GM12874 (cell line): ENCODE measurements around the gene TIAM2.

Experiments
- TF ChIP-seq, protein P1 (sequence below): IDR thresholded peaks from 2 replicates; pipeline ENCODE4 v1.5.1; 2011; ENCODE audit warnings: low read depth, mild to moderate bottlenecking, control low read depth, low read length, moderate library complexity; ENCODE audit not compliant: insufficient read depth

TIAM2 gene

DNA sequence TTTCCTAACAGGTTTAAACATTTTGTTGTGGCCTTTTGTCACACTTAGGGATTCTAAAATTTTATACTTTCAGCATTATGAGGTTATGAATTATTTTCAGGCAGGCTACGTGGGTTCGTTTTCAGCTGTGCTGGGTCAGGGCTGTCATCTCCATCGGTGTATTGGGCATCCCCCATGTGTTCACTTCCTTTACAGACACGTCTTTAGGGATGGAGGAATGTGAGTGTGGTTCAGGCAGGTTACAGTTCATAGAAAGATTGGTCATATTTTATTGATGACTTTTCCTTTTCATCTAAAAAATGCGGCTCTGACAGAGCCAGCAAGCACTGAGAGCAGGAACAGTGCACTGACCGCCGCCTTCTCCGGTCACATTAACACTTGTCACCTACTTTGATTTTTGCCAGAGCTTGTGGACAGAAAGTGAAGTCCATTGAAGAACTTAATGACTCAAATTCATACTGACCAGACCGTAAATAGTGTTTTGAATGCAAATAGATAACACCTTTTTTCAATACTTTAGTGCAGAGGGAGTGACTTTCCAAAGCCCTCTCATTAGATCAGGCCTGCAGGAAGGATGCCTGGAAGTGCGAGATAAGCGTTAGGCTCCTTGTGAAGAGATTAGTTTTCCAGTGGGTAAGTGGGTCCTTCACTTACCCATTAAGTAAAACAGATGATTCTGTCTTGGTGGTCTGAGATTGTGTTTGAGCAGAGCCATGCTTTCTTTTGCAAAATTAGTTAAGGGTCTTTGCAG is 113.1 kb downstream of the TIAM2 start:
- TF ChIP-seq, protein P1, sequence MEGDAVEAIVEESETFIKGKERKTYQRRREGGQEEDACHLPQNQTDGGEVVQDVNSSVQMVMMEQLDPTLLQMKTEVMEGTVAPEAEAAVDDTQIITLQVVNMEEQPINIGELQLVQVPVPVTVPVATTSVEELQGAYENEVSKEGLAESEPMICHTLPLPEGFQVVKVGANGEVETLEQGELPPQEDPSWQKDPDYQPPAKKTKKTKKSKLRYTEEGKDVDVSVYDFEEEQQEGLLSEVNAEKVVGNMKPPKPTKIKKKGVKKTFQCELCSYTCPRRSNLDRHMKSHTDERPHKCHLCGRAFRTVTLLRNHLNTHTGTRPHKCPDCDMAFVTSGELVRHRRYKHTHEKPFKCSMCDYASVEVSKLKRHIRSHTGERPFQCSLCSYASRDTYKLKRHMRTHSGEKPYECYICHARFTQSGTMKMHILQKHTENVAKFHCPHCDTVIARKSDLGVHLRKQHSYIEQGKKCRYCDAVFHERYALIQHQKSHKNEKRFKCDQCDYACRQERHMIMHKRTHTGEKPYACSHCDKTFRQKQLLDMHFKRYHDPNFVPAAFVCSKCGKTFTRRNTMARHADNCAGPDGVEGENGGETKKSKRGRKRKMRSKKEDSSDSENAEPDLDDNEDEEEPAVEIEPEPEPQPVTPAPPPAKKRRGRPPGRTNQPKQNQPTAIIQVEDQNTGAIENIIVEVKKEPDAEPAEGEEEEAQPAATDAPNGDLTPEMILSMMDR = no peak

DNA sequence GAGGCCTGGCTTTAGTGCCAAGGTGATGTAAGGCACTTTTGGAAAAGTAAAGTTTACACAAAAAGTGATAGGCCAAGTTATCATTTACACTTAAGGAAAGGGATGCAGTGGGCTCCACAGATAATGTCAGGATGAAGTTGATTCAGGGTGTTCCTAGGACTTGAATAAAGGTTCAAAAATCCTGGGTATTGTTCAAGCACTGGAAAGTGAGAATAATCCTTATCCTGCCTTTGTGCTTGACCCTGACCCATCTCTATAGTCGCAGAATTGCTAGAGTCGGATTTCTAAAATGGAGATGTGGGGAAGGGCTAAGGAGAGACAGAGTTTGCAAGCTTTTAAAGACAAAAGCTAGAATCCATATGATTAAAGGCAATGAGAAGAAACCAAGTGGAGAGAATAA is 115.6 kb downstream of the TIAM2 start:
- TF ChIP-seq, protein P1 = no peak

DNA sequence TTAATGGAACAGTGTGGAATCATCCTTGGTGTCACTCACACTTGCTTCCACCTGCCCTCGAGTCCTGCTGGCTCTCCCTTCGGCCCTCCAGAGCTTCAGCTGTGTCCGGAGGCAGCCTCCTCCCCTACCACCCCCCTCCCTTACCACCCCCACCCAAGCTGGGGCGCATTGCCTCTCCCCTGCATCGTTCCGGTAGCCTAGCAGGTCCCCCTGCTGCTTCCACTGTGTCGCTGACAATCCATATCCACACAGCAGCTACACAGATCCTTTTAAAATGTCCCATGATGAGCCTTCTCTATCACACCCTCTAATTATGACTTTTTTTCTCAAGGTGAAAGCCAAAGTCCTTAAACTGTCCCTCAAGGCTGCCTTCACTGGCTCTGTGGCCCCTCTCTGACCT is 117.6 kb downstream of the TIAM2 start:
- TF ChIP-seq, protein P1 = no peak

DNA sequence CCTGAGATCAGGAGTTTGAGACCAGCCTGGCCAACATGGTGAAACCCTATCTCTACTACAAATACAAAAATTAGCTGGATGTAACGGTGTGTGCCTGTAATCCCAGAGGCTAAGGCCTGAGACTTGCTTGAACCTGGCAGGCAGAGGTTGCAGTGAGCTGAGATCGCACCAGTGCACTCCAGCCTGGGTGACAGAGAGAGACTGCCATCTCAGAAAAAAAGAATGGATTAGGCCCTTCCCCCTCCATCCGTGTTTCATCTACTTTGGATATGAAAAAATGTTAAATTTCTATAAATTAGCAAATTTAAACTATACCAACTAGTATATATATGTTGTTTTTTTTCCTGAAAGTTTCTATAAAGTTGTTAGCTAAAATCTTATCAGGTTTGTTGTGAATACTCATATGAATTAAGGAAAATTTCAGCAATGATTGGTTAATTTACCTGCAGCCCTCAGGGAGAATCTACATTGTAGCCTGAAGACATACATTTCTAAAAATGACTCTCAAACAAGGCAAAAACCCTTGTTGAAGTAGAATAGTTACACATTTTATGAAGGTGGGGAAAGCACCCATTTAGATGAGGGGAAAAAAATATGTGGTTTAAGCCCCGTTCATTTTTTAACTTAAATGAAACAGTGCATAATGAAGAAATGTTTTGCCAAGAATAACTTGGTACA is 120.9 kb downstream of the TIAM2 start:
- TF ChIP-seq, protein P1 = no peak

DNA sequence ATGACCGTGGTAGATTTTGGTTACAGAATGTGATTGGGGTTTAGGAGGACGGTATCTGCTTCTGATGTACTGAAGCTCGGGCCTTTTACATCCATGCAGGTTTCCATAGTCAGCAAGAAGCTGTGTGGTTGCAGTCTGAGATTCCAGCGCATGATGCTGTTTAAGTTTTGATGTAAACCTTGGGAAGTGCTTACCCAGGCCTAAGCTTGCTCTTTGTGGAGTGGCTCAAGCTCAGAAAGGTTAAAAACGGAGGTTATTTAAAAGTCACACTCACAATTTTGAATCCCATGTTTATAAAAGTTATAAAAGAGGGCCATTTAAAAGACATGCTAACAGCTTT is 121.4 kb downstream of the TIAM2 start:
- TF ChIP-seq, protein P1 = no peak

DNA sequence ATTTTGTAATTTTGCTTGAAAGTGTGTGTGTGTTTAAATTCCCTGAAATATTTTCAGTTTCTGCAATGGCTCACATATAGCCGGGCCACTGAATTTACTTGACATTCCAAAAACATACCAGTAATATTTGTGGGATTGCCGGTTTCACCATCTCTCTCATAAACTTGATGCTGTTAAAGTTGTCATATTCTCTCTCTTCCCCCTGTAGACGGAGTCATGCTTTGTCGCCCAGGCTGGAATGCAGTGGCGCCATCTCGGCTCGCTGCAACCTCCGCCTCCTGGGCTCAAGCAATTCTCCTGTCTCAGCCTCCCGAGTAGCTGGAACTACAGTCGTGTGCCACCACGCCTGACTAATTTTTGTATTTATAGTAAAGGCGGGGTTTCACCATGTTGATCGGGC is 122.1 kb downstream of the TIAM2 start:
- TF ChIP-seq, protein P1 = no peak

DNA sequence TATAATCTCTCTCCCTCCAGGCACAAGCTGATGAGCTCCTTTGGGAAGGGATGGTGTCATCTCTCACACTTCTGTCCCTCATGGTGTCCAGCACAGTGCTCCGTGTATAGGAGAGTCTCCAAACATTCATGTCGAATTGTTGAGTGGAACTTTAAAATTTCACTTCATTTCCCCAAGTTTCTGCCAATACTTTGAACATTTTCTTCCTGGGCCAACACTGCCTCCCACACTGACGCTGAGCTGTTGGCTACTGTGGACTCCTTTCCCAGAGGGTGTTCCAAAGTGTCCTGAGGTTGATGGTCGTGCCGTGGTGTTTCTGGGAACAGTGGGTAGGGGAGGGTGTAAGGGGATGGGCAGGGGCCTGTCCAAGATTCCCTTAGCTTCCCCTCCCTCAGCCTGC is 122.7 kb downstream of the TIAM2 start:
- TF ChIP-seq, protein P1 = no peak
